Panc1 (cell line): Measurements from ENCODE around the gene TRIM41.

Experiments
- CTCF ChIP-seq: fragments of 450-650 bp; IDR thresholded peaks from 2 replicates; pipeline ENCODE4 v1.5.1; 2017; ENCODE audit warnings: mild to moderate bottlenecking
- POLR2AphosphoS5 ChIP-seq: IDR thresholded peaks from 2 replicates; pipeline ENCODE4 v1.6.1; 2012; ENCODE audit warnings: mild to moderate bottlenecking, low read depth, low read length, moderate library complexity
- REST ChIP-seq, 2 experiments: IDR thresholded peaks; 2 replicates each; pipeline ENCODE4 v1.6.1; 2011 to 2012; ENCODE audit warnings: low read depth in 2 of 2, control low read depth in 1 of 2, low read length in 1 of 2, mild to moderate bottlenecking in 1 of 2, moderate library complexity in 1 of 2; ENCODE audit not compliant: insufficient read depth in 1 of 2
- SIN3A ChIP-seq: IDR thresholded peaks from 2 replicates; pipeline ENCODE4 v1.6.1; 2012; ENCODE audit warnings: low read depth, mild to moderate bottlenecking, low read length, moderate library complexity, borderline replicate concordance; ENCODE audit not compliant: insufficient read depth
- TCF7L2 ChIP-seq: IDR thresholded peaks from 2 replicates; pipeline ENCODE4 v1.6.1; 2011; ENCODE audit warnings: mild to moderate bottlenecking, low read depth, low read length, inconsistent platforms

- no peak for TF ChIP-seq CTCF
- TF ChIP-seq POLR2AphosphoS5: no peak
- TF ChIP-seq REST (IDR thresholded peaks at IDR 0.05; ENCODE audit: insufficient read depth in 1 of 2, low read depth in 2 of 2, low read length in 1 of 2): no peak
- no peak for TF ChIP-seq SIN3A
- no peak for TF ChIP-seq TCF7L2
Observed at GRCh38 chr5:181233088-181233800, 10.2 kb downstream of the TRIM41 start.
